NCI-H748 (cell line): ENCODE results near the gene C22orf23.

Experiments
- DNase-seq: peaks from one replicate; lab custom pipeline; 2025; ENCODE audit not compliant: unreplicated experiment; lab: John Stamatoyannopoulos, UW

The C22orf23 gene

GRCh38 chr22:37953437-37954179 lies at the start of gene C22orf23, which contains the start of gene POLR2F:
C22orf23 (minus strand) TSS chr22:37953601; CDS start chr22:37953149, 452 bp downstream.
POLR2F (plus strand) TSS chr22:37953699; CDS start chr22:37953788, 89 bp downstream.
- peak; percentile 92 for DNase-seq

GRCh38 chr22:37999640-38000272 lies 46.4 kb upstream of the C22orf23 start:
- DNase-seq, result no peak

GRCh38 chr22:37999236-37999635 lies 45.8 kb upstream of the C22orf23 start:
- no peak for DNase-seq

- DNase-seq, result no peak
These were observed 45.1 kb upstream of the C22orf23 start for GRCh38 chr22:37998543-37998942.

- DNase-seq, result no peak
These were observed 43.3 kb upstream of the C22orf23 start for GRCh38 chr22:37996515-37997246.

GRCh38 chr22:37996079-37996478 lies 42.7 kb upstream of the C22orf23 start:
- DNase-seq, result no peak

GRCh38 chr22:37995460-37995859 lies 42.1 kb upstream of the C22orf23 start:
- no peak for DNase-seq

GRCh38 chr22:37994982-37995381 lies 41.6 kb upstream of the C22orf23 start:
- no peak for DNase-seq

- DNase-seq, result no peak
These were observed 40.6 kb upstream of the C22orf23 start for GRCh38 chr22:37994049-37994448.

GRCh38 chr22:37991731-37992442 lies 38.5 kb upstream of the C22orf23 start:
- DNase-seq, result no peak

- no peak for DNase-seq
These were observed 37.5 kb upstream of the C22orf23 start for GRCh38 chr22:37990862-37991261.

GRCh38 chr22:37990301-37990700 lies 36.9 kb upstream of the C22orf23 start:
- DNase-seq, result no peak

GRCh38 chr22:37989146-37990045 lies 36.0 kb upstream of the C22orf23 start:
- no peak for DNase-seq

GRCh38 chr22:37986371-37986770 lies 33.0 kb upstream of the C22orf23 start:
- DNase-seq, result no peak

GRCh38 chr22:37985751-37986281 lies 32.4 kb upstream of the C22orf23 start:
- no peak for DNase-seq

- DNase-seq, result no peak
These were observed 31.7 kb upstream of the C22orf23 start for GRCh38 chr22:37985050-37985585.

GRCh38 chr22:37983860-37984791 lies 30.7 kb upstream of the C22orf23 start, which contains the start of gene SOX10:
SOX10 (minus strand) TSS chr22:37984555; CDS start chr22:37983784, 771 bp downstream.
- DNase-seq, result no peak
